ENCODE data around the gene PLA2G4B. TPM values are rescaled to one million over a fixed set of nuclear protein-coding genes. Genes with fewer than 3 reads are reported as not detected.
"Not testable (repeated sequence)": the region's sequence is repeated elsewhere in the genome, so short reads cannot be mapped to it uniquely, and the experiment has no call there.

PLA2G4B gene
- total RNA-seq, 1 experiment from 2014 or later, result 4.0 TPM

- DNase-seq (ENCODE audit: extremely low read depth, low read depth), result no peak
These were observed 12.8 kb upstream of the PLA2G4B start for GRCh38 chr15:41825572-41826535.

- DNase-seq (ENCODE audit: extremely low read depth, low read depth), result no peak
These were observed 11.3 kb upstream of the PLA2G4B start for GRCh38 chr15:41827290-41827879.

- peak; percentile 82 for DNase-seq (ENCODE audit: extremely low read depth, low read depth)
These were observed 10.5 kb upstream of the PLA2G4B start, which contains the start of gene JMJD7 for GRCh38 chr15:41827880-41828806. JMJD7 (plus strand) TSS chr15:41828092; CDS start chr15:41828125, 33 bp downstream.

- DNase-seq (ENCODE audit: extremely low read depth, low read depth), result peak; percentile 6
These were observed 9.9 kb upstream of the PLA2G4B start for GRCh38 chr15:41828807-41829141.

- no peak for DNase-seq (ENCODE audit: extremely low read depth, low read depth)
These were observed 8.5 kb upstream of the PLA2G4B start for GRCh38 chr15:41829959-41830646.

- not testable (repeated sequence) for DNase-seq (ENCODE audit: extremely low read depth, low read depth)
These were observed 7.4 kb upstream of the PLA2G4B start for GRCh38 chr15:41831291-41831690.

GRCh38 chr15:41832208-41832607 lies 6.4 kb upstream of the PLA2G4B start:
- no peak for DNase-seq (ENCODE audit: extremely low read depth, low read depth)

- DNase-seq (ENCODE audit: extremely low read depth, low read depth), result no peak
These were observed 5.8 kb upstream of the PLA2G4B start for GRCh38 chr15:41832875-41833274.

- DNase-seq (ENCODE audit: extremely low read depth, low read depth), result no peak
These were observed 4.6 kb upstream of the PLA2G4B start for GRCh38 chr15:41834096-41834495.

GRCh38 chr15:41836073-41836472 lies 2.6 kb upstream of the PLA2G4B start:
- no peak for DNase-seq (ENCODE audit: extremely low read depth, low read depth)

- no peak for DNase-seq (ENCODE audit: extremely low read depth, low read depth)
These were observed 1.8 kb upstream of the PLA2G4B start for GRCh38 chr15:41836713-41837454.

- DNase-seq (ENCODE audit: extremely low read depth, low read depth), result no peak
These were observed 1.3 kb downstream of the PLA2G4B start for GRCh38 chr15:41839781-41840491.

GRCh38 chr15:41840673-41841072 lies 2.0 kb downstream of the PLA2G4B start:
- no peak for DNase-seq (ENCODE audit: extremely low read depth, low read depth)

- no peak for DNase-seq (ENCODE audit: extremely low read depth, low read depth)
These were observed 2.5 kb downstream of the PLA2G4B start for GRCh38 chr15:41841131-41841530.

- no peak for DNase-seq (ENCODE audit: extremely low read depth, low read depth)
These were observed 3.6 kb downstream of the PLA2G4B start for GRCh38 chr15:41842229-41842628.

- DNase-seq (ENCODE audit: extremely low read depth, low read depth), result no peak
These were observed 4.9 kb downstream of the PLA2G4B start for GRCh38 chr15:41843571-41843970.

- DNase-seq (ENCODE audit: extremely low read depth, low read depth), result no peak
These were observed 6.2 kb downstream of the PLA2G4B start for GRCh38 chr15:41844814-41845213.

GRCh38 chr15:41847206-41847605 lies 8.6 kb downstream of the PLA2G4B start:
- no peak for DNase-seq (ENCODE audit: extremely low read depth, low read depth)

GRCh38 chr15:41847981-41848380 lies 9.3 kb downstream of the PLA2G4B start:
- DNase-seq (ENCODE audit: extremely low read depth, low read depth), result no peak

Data from NCI-H460 (cell line).